GM23338 (cell line): Measurements from ENCODE around the gene ADCYAP1R1. TPM values are rescaled to one million over a fixed set of nuclear protein-coding genes. Genes with fewer than 3 reads are reported as not detected.

Source experiments
- ATAC-seq: fragments of 200-7000 bp; cut with Tn5 transposase; 3 replicates; pipeline ENCODE4 v1.9.1; 2020
- DNase-seq: peaks from one replicate; pipeline ENCODE4 v3.0.0-alpha.2; 2015; ENCODE audit warnings: low spot score
- H2AFZ ChIP-seq: fragments of 200-600 bp; sonication (generic); 2 replicates; pipeline ENCODE4 v1.8.0; 2016; ENCODE audit warnings: antibody characterized with exemption, mild to moderate bottlenecking, moderate library complexity
- H3F3A ChIP-seq: fragments of 200-600 bp; sonication (generic); replicated peaks from 2 replicates; pipeline ENCODE4 v1.8.0; 2017; ENCODE audit warnings: antibody characterized with exemption, mixed run types, low read depth
- H3K27ac ChIP-seq: fragments of 200-600 bp; sonication (generic); 2 replicates; pipeline ENCODE4 v1.6.1; 2016; ENCODE audit warnings: low read depth
- H3K27me3 ChIP-seq: fragments of 200-600 bp; sonication (generic); 2 replicates; pipeline ENCODE4 v1.8.0; 2016; ENCODE audit warnings: mild to moderate bottlenecking, mixed run types, moderate library complexity; ENCODE audit not compliant: insufficient read depth
- H3K36me3 ChIP-seq: fragments of 200-600 bp; sonication (generic); 2 replicates; pipeline ENCODE4 v1.8.0; 2016; ENCODE audit warnings: mild to moderate bottlenecking; ENCODE audit not compliant: insufficient read depth
- H3K4me1 ChIP-seq: fragments of 200-600 bp; sonication (generic); 2 replicates; pipeline ENCODE4 v1.8.0; 2016; ENCODE audit warnings: mild to moderate bottlenecking, moderate library complexity; ENCODE audit not compliant: insufficient read depth
- H3K4me2 ChIP-seq: fragments of 200-600 bp; sonication (generic); 2 replicates; pipeline ENCODE4 v1.7.1; 2017; ENCODE audit warnings: mixed run types
- H3K4me3 ChIP-seq: fragments of 200-600 bp; sonication (generic); 2 replicates; pipeline ENCODE4 v1.6.1; 2016; ENCODE audit warnings: mixed run types
- H3K79me2 ChIP-seq: fragments of 200-600 bp; sonication (generic); replicated peaks from 2 replicates; pipeline ENCODE4 v1.8.0; 2017; ENCODE audit warnings: mild to moderate bottlenecking; ENCODE audit not compliant: insufficient read depth
- H3K9me2 ChIP-seq: fragments of 200-600 bp; sonication (generic); 2 replicates; pipeline ENCODE4 v1.8.0; 2017; ENCODE audit not compliant: insufficient read depth
- H4K20me1 ChIP-seq: fragments of 200-600 bp; sonication (generic); replicated peaks from 2 replicates; pipeline ENCODE4 v1.8.0; 2017; ENCODE audit warnings: mild to moderate bottlenecking; ENCODE audit not compliant: insufficient read depth
- H3K27ac Mint-ChIP-seq: 2 replicates; pipeline ENCODE4 v1.8.0; 2020; ENCODE audit warnings: inconsistent platforms, mild to moderate bottlenecking, moderate library complexity, mixed read lengths
- H3K27me3 Mint-ChIP-seq: 3 replicates; pipeline ENCODE4 v1.8.0; 2022; ENCODE audit warnings: low read depth, mild to moderate bottlenecking, moderate library complexity, mixed read lengths, inconsistent platforms; ENCODE audit not compliant: insufficient read depth, poor library complexity
- H3K36me3 Mint-ChIP-seq: 3 replicates; pipeline ENCODE4 v1.8.0; 2021; ENCODE audit warnings: low read depth, mild to moderate bottlenecking, inconsistent platforms, moderate library complexity, mixed read lengths
- H3K4me1 Mint-ChIP-seq: 3 replicates; pipeline ENCODE4 v1.8.0; 2020; ENCODE audit warnings: mild to moderate bottlenecking, inconsistent platforms, mixed read lengths
- H3K4me3 Mint-ChIP-seq: 3 replicates; pipeline ENCODE4 v1.8.0; 2021; ENCODE audit warnings: moderate library complexity, mild to moderate bottlenecking, inconsistent platforms, mixed read lengths
- H3K9me3 Mint-ChIP-seq: 3 replicates; pipeline ENCODE4 v1.8.0; 2020; ENCODE audit warnings: moderate library complexity, mild to moderate bottlenecking, inconsistent platforms, mixed read lengths
- CREB1 ChIP-seq: fragments of 250-450 bp; sonication (Bioruptor Pico); IDR thresholded peaks from 2 replicates; pipeline ENCODE4 v1.5.0; 2020; ENCODE audit warnings: low read depth, mild to moderate bottlenecking, moderate library complexity
- CTCF ChIP-seq, 2 experiments: fragments of 200-600 bp in 1 of 2; sonication (generic) in 1 of 2; conservative IDR thresholded peaks; 2 replicates each; pipeline versions ENCODE4 v1.5.1 to v1.6.1; 2016 to 2017; ENCODE audit warnings: antibody characterized with exemption in 2 of 2, low read depth in 2 of 2, mild to moderate bottlenecking in 2 of 2, moderate library complexity in 1 of 2
- ETS1 ChIP-seq: IDR thresholded peaks from 2 replicates; pipeline ENCODE4 v1.6.1; 2016; ENCODE audit warnings: antibody characterized with exemption
- JUNB ChIP-seq: IDR thresholded peaks from one replicate; pipeline ENCODE4 v1.6.1; 2016; ENCODE audit warnings: antibody characterized with exemption; ENCODE audit not compliant: unreplicated experiment
- NANOG ChIP-seq: IDR thresholded peaks from 2 replicates; pipeline ENCODE4 v1.6.1; 2016; ENCODE audit warnings: antibody characterized with exemption, borderline replicate concordance
- POLR2AphosphoS5 ChIP-seq: IDR thresholded peaks from 2 replicates; pipeline ENCODE4 v1.6.1; 2016; ENCODE audit warnings: antibody characterized with exemption, low read depth
- ZNF462 ChIP-seq: fragments of 250-450 bp; sonication (Bioruptor Pico); IDR thresholded peaks from 2 replicates; pipeline ENCODE4 v1.5.0; 2020; ENCODE audit warnings: mild to moderate bottlenecking, moderate library complexity
- polyA plus RNA-seq: library from polyadenylated mRNA; unstranded; fragments of >200 nt; fragmentation: Nextera tagmentation; extraction: Ambion mirVana; gene quantifications from 2 replicates; pipeline ENCODE4 v1.2.1, GENCODE V29; 2016
- total RNA-seq: library from RNA; depleted of rRNA; stranded (reverse); fragments of >200 nt; shearing (Covaris generic); gene quantifications from 2 replicates; pipeline ENCODE4 v1.2.3, GENCODE V29; 2014

Gene ADCYAP1R1
- total and polyA plus RNA-seq, 2 experiments from 2014 or later, result 1.8 to 10.6 TPM

- Histone ChIP-seq H4K20me1 (no peaks in the 10 kb centered on the region), H3K9me2 (no peaks in the 10 kb centered on the region), H2AFZ (no peak overlapping the region), H3K4me3 (no peak overlapping the region), H3K79me2 (no peaks in the 10 kb centered on the region), H3K27me3 (no peaks in the 10 kb centered on the region), H3K4me2 (no peak overlapping the region), H3K36me3 (no peaks in the 10 kb centered on the region), H3K27ac (no peak overlapping the region), H3F3A (no peaks in the 10 kb centered on the region), H3K4me1 (no peaks in the 10 kb centered on the region)
- no peaks in the 10 kb centered on the region for H3K9me3 Mint-ChIP-seq
- peaks cover 10% of the 10 kb centered on the region for H3K27me3 Mint-ChIP-seq
- ATAC-seq (peak; percentile 20; the same call in 1 of the 3 replicates), DNase-seq (no peak)
- TF ChIP-seq JUNB, result no peak
- no peak for TF ChIP-seq ZNF462 (CRISPR knock-in tag)
- TF ChIP-seq CTCF (conservative IDR thresholded peaks at IDR 0.05; ENCODE audit: low read depth in 2 of 2), result no peak
- no peak for TF ChIP-seq NANOG
- TF ChIP-seq POLR2AphosphoS5, result no peak
- no peak for TF ChIP-seq CREB1 (CRISPR knock-in tag)
- TF ChIP-seq ETS1, result no peak
- no peak overlapping the region for H3K27ac Mint-ChIP-seq
- no peak overlapping the region for H3K4me3 Mint-ChIP-seq
- H3K4me1 Mint-ChIP-seq, result peaks cover 18% of the 10 kb centered on the region
- H3K36me3 Mint-ChIP-seq, result peaks cover 16% of the 10 kb centered on the region
Observed at GRCh38 chr7:31076641-31077310, 24.7 kb downstream of the ADCYAP1R1 start.
